ENCODE results near the gene SPAG5. TPM values are rescaled to one million over a fixed set of nuclear protein-coding genes. Genes with fewer than 3 reads are reported as not detected.

SPAG5 gene
- total RNA-seq, 4 donors from 2014 or later, result 10.0 to 28.3 (median 16.2) TPM

- DNase-seq, result no peak
- TF ChIP-seq POLR2A (IDR thresholded peaks at IDR 0.05), result no peak
- TF ChIP-seq, protein P1, sequence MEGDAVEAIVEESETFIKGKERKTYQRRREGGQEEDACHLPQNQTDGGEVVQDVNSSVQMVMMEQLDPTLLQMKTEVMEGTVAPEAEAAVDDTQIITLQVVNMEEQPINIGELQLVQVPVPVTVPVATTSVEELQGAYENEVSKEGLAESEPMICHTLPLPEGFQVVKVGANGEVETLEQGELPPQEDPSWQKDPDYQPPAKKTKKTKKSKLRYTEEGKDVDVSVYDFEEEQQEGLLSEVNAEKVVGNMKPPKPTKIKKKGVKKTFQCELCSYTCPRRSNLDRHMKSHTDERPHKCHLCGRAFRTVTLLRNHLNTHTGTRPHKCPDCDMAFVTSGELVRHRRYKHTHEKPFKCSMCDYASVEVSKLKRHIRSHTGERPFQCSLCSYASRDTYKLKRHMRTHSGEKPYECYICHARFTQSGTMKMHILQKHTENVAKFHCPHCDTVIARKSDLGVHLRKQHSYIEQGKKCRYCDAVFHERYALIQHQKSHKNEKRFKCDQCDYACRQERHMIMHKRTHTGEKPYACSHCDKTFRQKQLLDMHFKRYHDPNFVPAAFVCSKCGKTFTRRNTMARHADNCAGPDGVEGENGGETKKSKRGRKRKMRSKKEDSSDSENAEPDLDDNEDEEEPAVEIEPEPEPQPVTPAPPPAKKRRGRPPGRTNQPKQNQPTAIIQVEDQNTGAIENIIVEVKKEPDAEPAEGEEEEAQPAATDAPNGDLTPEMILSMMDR (IDR thresholded peaks at IDR 0.05), result no peak
- Histone ChIP-seq H3K27me3 (no peaks in the 10 kb centered on the region), H3K4me3 (no peak overlapping the region), H3K36me3 (peaks cover 0 to 20% (median 0%) of the 10 kb centered on the region in 3 donors), H3K27ac (no peak overlapping the region), H3K4me1 (peaks cover 0 to 12% (median 0%) of the 10 kb centered on the region in 3 donors), H3K9me3 (no peaks in the 10 kb centered on the region)
- WGBS, 2 donors, result 71 to 87% methylated on average over 3 of the region's 4 CpGs
- intact Hi-C loops (cut with DNase I), result loop anchor here (2.0 kb wide), 1 partner anchor 47 kb away; no protein-coding TSS in a partner anchor
These were observed 58.6 kb downstream of the SPAG5 start for GRCh38 chr17:28540231-28540630.

DNA sequence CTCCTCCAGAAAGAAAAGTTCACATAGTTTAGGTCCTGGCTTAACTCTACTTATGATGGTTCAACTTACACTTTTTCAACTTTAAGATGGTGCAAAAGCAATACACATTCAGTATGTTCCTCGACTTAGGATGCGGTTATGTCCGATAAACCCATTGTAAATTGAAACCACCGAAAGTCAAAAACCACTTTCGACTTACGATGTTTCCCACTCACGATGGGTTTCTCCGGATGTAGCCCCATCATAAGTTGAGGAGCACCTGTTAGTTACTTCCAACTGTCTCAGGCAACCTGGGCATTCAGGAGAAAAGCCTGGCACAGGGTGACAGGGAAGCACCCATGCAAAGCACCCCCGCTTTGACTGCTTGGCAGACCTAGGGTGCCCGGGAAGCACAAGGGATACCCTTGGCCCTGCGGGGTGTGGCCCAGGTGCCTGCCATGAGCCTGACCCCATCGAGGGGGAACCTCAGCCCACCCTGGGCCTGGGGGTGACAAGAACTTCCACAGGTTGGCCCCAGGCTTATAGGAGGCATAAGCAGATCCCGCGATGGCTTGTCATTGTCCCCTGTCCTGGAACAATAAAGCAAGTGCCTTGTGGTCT is 60.4 kb downstream of the SPAG5 start:
- Histone ChIP-seq H3K4me1 (peaks cover 0 to 30% (median 5%) of the 10 kb centered on the region in 3 donors), H3K36me3 (peaks cover 0 to 31% (median 0%) of the 10 kb centered on the region in 3 donors), H3K4me3 (no peak overlapping the region), H3K27me3 (no peaks in the 10 kb centered on the region), H3K27ac (no peak overlapping the region), H3K9me3 (no peaks in the 10 kb centered on the region)
- TF ChIP-seq, protein P1 (IDR thresholded peaks at IDR 0.05), result no peak
- TF ChIP-seq POLR2A (IDR thresholded peaks at IDR 0.05), result no peak
- intact Hi-C loops (cut with DNase I), result no loop called here
- no peak for DNase-seq
- 87% methylated on average over 9 to 14 of the region's 14 CpGs for WGBS, 2 donors

DNA sequence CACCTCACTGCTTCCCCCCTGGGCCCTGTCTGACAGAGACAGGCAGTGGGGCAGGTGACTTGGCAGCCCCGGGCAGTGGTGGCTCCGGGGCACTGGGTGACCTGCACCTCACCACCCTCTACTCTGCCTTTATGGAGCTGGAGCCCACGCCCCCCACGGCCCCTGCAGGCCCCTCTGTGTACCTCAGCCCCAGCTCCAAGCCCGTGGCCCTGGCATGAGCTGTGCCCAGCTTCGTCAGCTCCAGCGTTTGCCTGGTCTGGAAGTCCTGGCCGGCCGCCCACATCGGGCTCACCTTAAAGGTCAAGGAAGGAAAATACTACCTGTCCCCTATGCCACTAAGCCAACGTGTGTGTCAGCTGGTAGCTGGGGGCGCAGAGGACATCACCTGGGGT is 61.6 kb downstream of the SPAG5 start:
- no peak for DNase-seq
- Histone ChIP-seq H3K4me1 (peaks cover 12 to 42% (median 14%) of the 10 kb centered on the region in 3 donors), H3K4me3 (no peak overlapping the region), H3K27ac (no peak overlapping the region), H3K27me3 (no peaks in the 10 kb centered on the region), H3K9me3 (no peaks in the 10 kb centered on the region), H3K36me3 (peaks cover 0 to 31% (median 0%) of the 10 kb centered on the region in 3 donors)
- 95% methylated on average over 3 of the region's 12 CpGs; no CpG with 5 or more reads in 1 of the 2 donors for WGBS, 2 donors
- intact Hi-C loops (cut with DNase I), result no loop called here
- TF ChIP-seq POLR2A (IDR thresholded peaks at IDR 0.05), result no peak
- TF ChIP-seq, protein P1 (IDR thresholded peaks at IDR 0.05), result no peak

GRCh38 chr17:28536532-28537218 is 62.1 kb downstream of the SPAG5 start:
- intact Hi-C loops (cut with DNase I), result no loop called here
- no peaks in the 10 kb centered on the region for H3K9me3 ChIP-seq
- no peak overlapping the region for H3K4me3 ChIP-seq
- H3K4me1 ChIP-seq, result peaks cover 12 to 47% (median 14%) of the 10 kb centered on the region in 3 donors
- H3K36me3 ChIP-seq, result peaks cover 0 to 31% (median 0%) of the 10 kb centered on the region in 3 donors
- H3K27ac ChIP-seq, result no peak overlapping the region
- no peak for DNase-seq
- 0% methylated on average over 1 of the region's 9 CpGs; no CpG with 5 or more reads in 1 of the 2 donors for WGBS, 2 donors
- TF ChIP-seq POLR2A (IDR thresholded peaks at IDR 0.05), result no peak
- TF ChIP-seq, protein P1 (IDR thresholded peaks at IDR 0.05), result no peak
- H3K27me3 ChIP-seq, result peaks cover 0 to under 1% (median 0%) of the 10 kb centered on the region in 4 donors

GRCh38 chr17:28534740-28535375 is 64.0 kb downstream of the SPAG5 start:
- intact Hi-C loops (cut with DNase I), result no loop called here
- H3K27me3 ChIP-seq, result peaks cover 0 to 6% (median 0%) of the 10 kb centered on the region in 4 donors
- TF ChIP-seq, protein P1 (IDR thresholded peaks at IDR 0.05), result no peak
- TF ChIP-seq POLR2A (IDR thresholded peaks at IDR 0.05), result no peak
- DNase-seq, result no peak
- no peak overlapping the region for H3K27ac ChIP-seq
- no peaks in the 10 kb centered on the region for H3K9me3 ChIP-seq
- 73 to 91% methylated on average over 7 to 9 of the region's 11 CpGs for WGBS, 2 donors
- H3K4me3 ChIP-seq, result no peak overlapping the region
- H3K4me1 ChIP-seq, result peaks cover 12 to 50% (median 14%) of the 10 kb centered on the region in 3 donors
- peaks cover 0 to 43% (median 0%) of the 10 kb centered on the region in 3 donors for H3K36me3 ChIP-seq

All from esophagus squamous epithelium (tissue), 5 donors.